Panc1 (cell line): Measurements from ENCODE around the gene LYPD6B.

Experiments
- POLR2AphosphoS5 ChIP-seq: IDR thresholded peaks from 2 replicates; pipeline ENCODE4 v1.6.1; 2012; ENCODE audit warnings: mild to moderate bottlenecking, low read depth, low read length, moderate library complexity
- SIN3A ChIP-seq: IDR thresholded peaks from 2 replicates; pipeline ENCODE4 v1.6.1; 2012; ENCODE audit warnings: low read depth, mild to moderate bottlenecking, low read length, moderate library complexity, borderline replicate concordance; ENCODE audit not compliant: insufficient read depth
- TCF7L2 ChIP-seq: IDR thresholded peaks from 2 replicates; pipeline ENCODE4 v1.6.1; 2011; ENCODE audit warnings: mild to moderate bottlenecking, low read depth, low read length, inconsistent platforms
- TF ChIP-seq, protein P1 (sequence below): fragments of 450-650 bp; IDR thresholded peaks from 2 replicates; pipeline ENCODE4 v1.5.1; 2017; ENCODE audit warnings: mild to moderate bottlenecking
- TF ChIP-seq, protein P2 (sequence below), 2 experiments: IDR thresholded peaks; 2 replicates each; pipeline ENCODE4 v1.6.1; 2011 to 2012; ENCODE audit warnings: low read depth in 2 of 2, control low read depth in 1 of 2, low read length in 1 of 2, mild to moderate bottlenecking in 1 of 2, moderate library complexity in 1 of 2; ENCODE audit not compliant: insufficient read depth in 1 of 2

DNA sequence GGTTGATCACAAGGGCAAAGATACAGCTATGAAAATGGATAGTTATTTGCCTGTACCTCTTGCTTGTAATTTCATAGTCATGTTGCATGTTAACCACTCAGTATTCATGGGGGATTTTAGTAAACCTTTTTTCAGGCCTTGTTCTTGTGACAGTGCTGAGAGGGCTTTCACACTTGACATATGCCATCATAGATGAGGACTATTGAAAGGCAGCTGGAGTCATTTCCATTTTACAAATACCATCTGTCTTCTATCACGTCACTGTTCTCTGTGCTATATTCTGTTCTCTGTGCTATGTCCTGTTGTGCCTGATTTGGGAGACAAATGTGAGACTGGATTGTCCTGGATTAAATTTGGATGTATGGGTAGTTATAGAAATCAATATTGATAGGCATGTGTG is 131.7 kb downstream of the LYPD6B start:
- TF ChIP-seq, protein P1, sequence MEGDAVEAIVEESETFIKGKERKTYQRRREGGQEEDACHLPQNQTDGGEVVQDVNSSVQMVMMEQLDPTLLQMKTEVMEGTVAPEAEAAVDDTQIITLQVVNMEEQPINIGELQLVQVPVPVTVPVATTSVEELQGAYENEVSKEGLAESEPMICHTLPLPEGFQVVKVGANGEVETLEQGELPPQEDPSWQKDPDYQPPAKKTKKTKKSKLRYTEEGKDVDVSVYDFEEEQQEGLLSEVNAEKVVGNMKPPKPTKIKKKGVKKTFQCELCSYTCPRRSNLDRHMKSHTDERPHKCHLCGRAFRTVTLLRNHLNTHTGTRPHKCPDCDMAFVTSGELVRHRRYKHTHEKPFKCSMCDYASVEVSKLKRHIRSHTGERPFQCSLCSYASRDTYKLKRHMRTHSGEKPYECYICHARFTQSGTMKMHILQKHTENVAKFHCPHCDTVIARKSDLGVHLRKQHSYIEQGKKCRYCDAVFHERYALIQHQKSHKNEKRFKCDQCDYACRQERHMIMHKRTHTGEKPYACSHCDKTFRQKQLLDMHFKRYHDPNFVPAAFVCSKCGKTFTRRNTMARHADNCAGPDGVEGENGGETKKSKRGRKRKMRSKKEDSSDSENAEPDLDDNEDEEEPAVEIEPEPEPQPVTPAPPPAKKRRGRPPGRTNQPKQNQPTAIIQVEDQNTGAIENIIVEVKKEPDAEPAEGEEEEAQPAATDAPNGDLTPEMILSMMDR, result no peak
- TF ChIP-seq, protein P2, sequence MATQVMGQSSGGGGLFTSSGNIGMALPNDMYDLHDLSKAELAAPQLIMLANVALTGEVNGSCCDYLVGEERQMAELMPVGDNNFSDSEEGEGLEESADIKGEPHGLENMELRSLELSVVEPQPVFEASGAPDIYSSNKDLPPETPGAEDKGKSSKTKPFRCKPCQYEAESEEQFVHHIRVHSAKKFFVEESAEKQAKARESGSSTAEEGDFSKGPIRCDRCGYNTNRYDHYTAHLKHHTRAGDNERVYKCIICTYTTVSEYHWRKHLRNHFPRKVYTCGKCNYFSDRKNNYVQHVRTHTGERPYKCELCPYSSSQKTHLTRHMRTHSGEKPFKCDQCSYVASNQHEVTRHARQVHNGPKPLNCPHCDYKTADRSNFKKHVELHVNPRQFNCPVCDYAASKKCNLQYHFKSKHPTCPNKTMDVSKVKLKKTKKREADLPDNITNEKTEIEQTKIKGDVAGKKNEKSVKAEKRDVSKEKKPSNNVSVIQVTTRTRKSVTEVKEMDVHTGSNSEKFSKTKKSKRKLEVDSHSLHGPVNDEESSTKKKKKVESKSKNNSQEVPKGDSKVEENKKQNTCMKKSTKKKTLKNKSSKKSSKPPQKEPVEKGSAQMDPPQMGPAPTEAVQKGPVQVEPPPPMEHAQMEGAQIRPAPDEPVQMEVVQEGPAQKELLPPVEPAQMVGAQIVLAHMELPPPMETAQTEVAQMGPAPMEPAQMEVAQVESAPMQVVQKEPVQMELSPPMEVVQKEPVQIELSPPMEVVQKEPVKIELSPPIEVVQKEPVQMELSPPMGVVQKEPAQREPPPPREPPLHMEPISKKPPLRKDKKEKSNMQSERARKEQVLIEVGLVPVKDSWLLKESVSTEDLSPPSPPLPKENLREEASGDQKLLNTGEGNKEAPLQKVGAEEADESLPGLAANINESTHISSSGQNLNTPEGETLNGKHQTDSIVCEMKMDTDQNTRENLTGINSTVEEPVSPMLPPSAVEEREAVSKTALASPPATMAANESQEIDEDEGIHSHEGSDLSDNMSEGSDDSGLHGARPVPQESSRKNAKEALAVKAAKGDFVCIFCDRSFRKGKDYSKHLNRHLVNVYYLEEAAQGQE (IDR thresholded peaks at IDR 0.05; ENCODE audit: insufficient read depth in 1 of 2, low read depth in 2 of 2, low read length in 1 of 2), result no peak
- TF ChIP-seq POLR2AphosphoS5 (no peak), TCF7L2 (no peak), SIN3A (no peak)
